ENCODE results near the gene CAV2. TPM values are rescaled to one million over a fixed set of nuclear protein-coding genes. Genes with fewer than 3 reads are reported as not detected.

The CAV2 gene
- total and polyA plus RNA-seq, 9 of the 15 experiments (the other 6 are each of a cell fraction or from before 2014, with no cell fraction given), result 16.1 to 137 (median 38.3) TPM

GRCh38 chr7:116465125-116465524 is 34.4 kb upstream of the CAV2 start (continued):
- peak; percentile 38; the same call in 1 of the 2 replicates for TF ChIP-seq BCOR (IDR thresholded peaks at IDR 0.05)
- TF ChIP-seq YY1 (IDR thresholded peaks at IDR 0.05; ENCODE audit: borderline replicate concordance in 1 of 3, control insufficient read depth in 1 of 3, extremely low read depth in 1 of 3, insufficient read depth in 3 of 3, insufficient read length in 1 of 3, insufficient replicate concordance in 2 of 3, low read depth in 1 of 3, low read length in 2 of 3), result no peak
- peak; percentile 25; the same call in 1 of the 2 replicates for TF ChIP-seq TRIM28 (IDR thresholded peaks at IDR 0.05)
- peak; percentile 60 to 68; a peak in 2 of 4 replicates for TF ChIP-seq MLLT1 (IDR thresholded peaks at IDR 0.05)
- peak; percentile 60; the same call in 1 of the 2 replicates for TF ChIP-seq HLTF (IDR thresholded peaks at IDR 0.05)
- peak; percentile 53; the same call in 1 of the 2 replicates for TF ChIP-seq PHB2 (IDR thresholded peaks at IDR 0.05; ENCODE audit: low read depth)
- TF ChIP-seq EHMT2 (IDR thresholded peaks at IDR 0.05), result peak; percentile 71; the same call in 1 of the 2 replicates
- peak; percentile 65; the same call in 1 of the 2 replicates for TF ChIP-seq LARP7 (IDR thresholded peaks at IDR 0.05)
- no peak for TF ChIP-seq ELF2 (CRISPR knock-in tag; IDR thresholded peaks at IDR 0.05)

- H3K4me2 ChIP-seq (ENCODE audit: insufficient read depth, low read length), result no peak overlapping the region
- in situ Hi-C loops (cut with MboI) (no loop called here), intact Hi-C loops (cut with micrococcal nuclease) (loop anchor here (5.0 kb wide), 1 partner anchor 34 kb away; no protein-coding TSS in a partner anchor)
- POLR2A ChIA-PET, result interaction anchor here (1.0 kb wide), 1 partner anchor 18 kb away, joined by 3 read pairs; no protein-coding TSS in a partner anchor
- H4K20me1 ChIP-seq (replicated peaks; ENCODE audit: control insufficient read depth, insufficient read depth, low read length), result no peaks in the 10 kb centered on the region
- no peaks in the 10 kb centered on the region for H3K79me2 ChIP-seq (ENCODE audit: control insufficient read depth, insufficient read depth, low read length)
- H3K4me1 ChIP-seq (replicated peaks in 1 of 2; ENCODE audit: control insufficient read depth in 2 of 2, insufficient read depth in 2 of 2, low read length in 2 of 2), result peaks cover 6 to 24% of the 10 kb centered on the region in 2 experiments; a peak in 3 of 5 replicates
- DNase-seq (ENCODE audit: extremely low read depth in 1 of 4, low spot score in 3 of 4) (no peak), FAIRE-seq (no peak), ATAC-seq (no peak)
- H3K27ac ChIP-seq (ENCODE audit: extremely low read depth, low read depth, low read length), result no peak overlapping the region
- H3K9me3 ChIP-seq (replicated peaks; ENCODE audit: control insufficient read depth, insufficient read depth, low read depth, low read length), result no peaks in the 10 kb centered on the region
- no peak overlapping the region for H3K9ac ChIP-seq (ENCODE audit: insufficient read depth in 1 of 2, low read depth in 2 of 2, low read length in 2 of 2)
- H3K27me3 ChIP-seq (ENCODE audit: control insufficient read depth in 2 of 2, insufficient read depth in 2 of 2, low read length in 2 of 2), result no peaks in the 10 kb centered on the region
- 77% methylated on average over 2 of the region's 2 CpGs for WGBS (ENCODE audit: insufficient coverage, low coverage, missing lambda C conversion rate)
- no peaks in the 10 kb centered on the region for H3K9me1 ChIP-seq (ENCODE audit: control insufficient read depth, insufficient read depth, low read length)
- no peaks in the 10 kb centered on the region for H3K36me3 ChIP-seq (ENCODE audit: control insufficient read depth, insufficient read depth, low read length)
- no peak overlapping the region for H3K4me3 ChIP-seq
- H2AFZ ChIP-seq (ENCODE audit: low read depth, low read length), result peak overlapping the region; percentile 21; the same call in 1 of the 2 replicates
- CTCF ChIA-PET (ENCODE audit: low intra/inter-chr PET ratio), result no interaction called here
- BruUV-seq (replicated peaks), result no TSS peak
- TF ChIP-seq REST (IDR thresholded peaks at IDR 0.05; ENCODE audit: borderline replicate concordance) (no peak), REST (CRISPR knock-in tag; IDR thresholded peaks at IDR 0.05; ENCODE audit: low read depth) (no peak), ZNF551 (CRISPR knock-in tag; IDR thresholded peaks at IDR 0.05) (no peak), MCM5 (IDR thresholded peaks at IDR 0.05; ENCODE audit: low read depth) (no peak), ZKSCAN3 (CRISPR knock-in tag; IDR thresholded peaks at IDR 0.05) (no peak)
Observed at GRCh38 chr7:116468534-116468933, 31.0 kb upstream of the CAV2 start.

Measured in K562 (cell line).